ENCODE measurements around the gene LYZL1. TPM values are rescaled to one million over a fixed set of nuclear protein-coding genes. Genes with fewer than 3 reads are reported as not detected.

LYZL1 gene
- total and polyA plus RNA-seq, 9 of the 15 experiments (the other 6 are each of a cell fraction or from before 2014, with no cell fraction given) = not detected

DNA sequence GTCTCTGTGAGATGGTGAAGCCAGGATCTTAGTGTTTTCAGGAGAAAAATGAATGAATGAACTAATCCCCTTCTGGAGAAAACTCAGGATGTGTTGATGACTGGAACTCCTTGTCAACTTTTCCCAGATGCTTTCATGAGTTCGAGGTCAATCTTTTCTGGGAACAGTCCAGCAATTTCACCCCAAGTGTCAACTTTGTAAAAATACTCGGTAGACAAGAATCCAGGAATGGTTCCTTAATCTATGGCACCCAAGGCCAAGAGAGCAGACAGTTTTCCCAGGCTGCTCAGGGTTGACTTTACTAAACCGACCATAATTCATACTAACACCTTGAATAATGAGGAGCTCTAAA, 31.1 kb upstream of the LYZL1 start:
- ATAC-seq = no peak
- FAIRE-seq = no peak
- H3K79me2 ChIP-seq (ENCODE audit: control insufficient read depth, insufficient read depth, low read length) = no peaks in the 10 kb centered on the region
- POLR2A ChIA-PET = interaction anchor here (1.0 kb wide), 1 partner anchor 14 kb away, joined by 3 read pairs; no protein-coding TSS in a partner anchor
- no peak overlapping the region for H3K4me2 ChIP-seq (ENCODE audit: insufficient read depth, low read length)
- TF ChIP-seq GABPB2 (CRISPR knock-in tag; conservative IDR thresholded peaks at IDR 0.05) (no peak), PPARD (CRISPR knock-in tag; IDR thresholded peaks at IDR 0.05) (no peak), FOXA3 (CRISPR knock-in tag; conservative IDR thresholded peaks at IDR 0.05 in 1 of 2, IDR thresholded peaks at IDR 0.05 in 1 of 2) (no peak), HMGN3 (IDR thresholded peaks at IDR 0.05; ENCODE audit: borderline replicate concordance, extremely low read depth, insufficient read length, low read depth, low read length) (no peak), ZBTB8A (IDR thresholded peaks at IDR 0.05; ENCODE audit: partially characterized antibody) (no peak), ERF (CRISPR knock-in tag; IDR thresholded peaks at IDR 0.05) (no peak), TAF7 (tag; IDR thresholded peaks at IDR 0.05) (no peak), ZNF3 (CRISPR knock-in tag; IDR thresholded peaks at IDR 0.05) (no peak), TSC22D4 (tag; IDR thresholded peaks at IDR 0.05) (no peak), ZNF695 (CRISPR knock-in tag; IDR thresholded peaks at IDR 0.05) (no peak), ZNF668 (CRISPR knock-in tag; IDR thresholded peaks at IDR 0.05) (no peak), ELK3 (CRISPR knock-in tag; IDR thresholded peaks at IDR 0.05) (no peak), ZC3H4 (CRISPR knock-in tag; IDR thresholded peaks at IDR 0.05; ENCODE audit: borderline replicate concordance) (no peak)
- TF ChIP-seq, protein P1, sequence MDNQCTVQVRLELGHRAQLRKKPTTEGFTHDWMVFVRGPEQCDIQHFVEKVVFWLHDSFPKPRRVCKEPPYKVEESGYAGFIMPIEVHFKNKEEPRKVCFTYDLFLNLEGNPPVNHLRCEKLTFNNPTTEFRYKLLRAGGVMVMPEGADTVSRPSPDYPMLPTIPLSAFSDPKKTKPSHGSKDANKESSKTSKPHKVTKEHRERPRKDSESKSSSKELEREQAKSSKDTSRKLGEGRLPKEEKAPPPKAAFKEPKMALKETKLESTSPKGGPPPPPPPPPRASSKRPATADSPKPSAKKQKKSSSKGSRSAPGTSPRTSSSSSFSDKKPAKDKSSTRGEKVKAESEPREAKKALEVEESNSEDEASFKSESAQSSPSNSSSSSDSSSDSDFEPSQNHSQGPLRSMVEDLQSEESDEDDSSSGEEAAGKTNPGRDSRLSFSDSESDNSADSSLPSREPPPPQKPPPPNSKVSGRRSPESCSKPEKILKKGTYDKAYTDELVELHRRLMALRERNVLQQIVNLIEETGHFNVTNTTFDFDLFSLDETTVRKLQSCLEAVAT (IDR thresholded peaks at IDR 0.05) = no peak
- TF ChIP-seq, protein P2, sequence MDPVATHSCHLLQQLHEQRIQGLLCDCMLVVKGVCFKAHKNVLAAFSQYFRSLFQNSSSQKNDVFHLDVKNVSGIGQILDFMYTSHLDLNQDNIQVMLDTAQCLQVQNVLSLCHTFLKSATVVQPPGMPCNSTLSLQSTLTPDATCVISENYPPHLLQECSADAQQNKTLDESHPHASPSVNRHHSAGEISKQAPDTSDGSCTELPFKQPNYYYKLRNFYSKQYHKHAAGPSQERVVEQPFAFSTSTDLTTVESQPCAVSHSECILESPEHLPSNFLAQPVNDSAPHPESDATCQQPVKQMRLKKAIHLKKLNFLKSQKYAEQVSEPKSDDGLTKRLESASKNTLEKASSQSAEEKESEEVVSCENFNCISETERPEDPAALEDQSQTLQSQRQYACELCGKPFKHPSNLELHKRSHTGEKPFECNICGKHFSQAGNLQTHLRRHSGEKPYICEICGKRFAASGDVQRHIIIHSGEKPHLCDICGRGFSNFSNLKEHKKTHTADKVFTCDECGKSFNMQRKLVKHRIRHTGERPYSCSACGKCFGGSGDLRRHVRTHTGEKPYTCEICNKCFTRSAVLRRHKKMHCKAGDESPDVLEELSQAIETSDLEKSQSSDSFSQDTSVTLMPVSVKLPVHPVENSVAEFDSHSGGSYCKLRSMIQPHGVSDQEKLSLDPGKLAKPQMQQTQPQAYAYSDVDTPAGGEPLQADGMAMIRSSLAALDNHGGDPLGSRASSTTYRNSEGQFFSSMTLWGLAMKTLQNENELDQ (CRISPR knock-in tag; IDR thresholded peaks at IDR 0.05; ENCODE audit: borderline replicate concordance) = no peak
- intact Hi-C loops (cut with micrococcal nuclease) = no loop called here
- no peaks in the 10 kb centered on the region for H3K9me1 ChIP-seq (ENCODE audit: control insufficient read depth, insufficient read depth, low read length)
- peaks cover 0 to 16% of the 10 kb centered on the region in 2 experiments; a peak in 3 of 5 replicates for H3K27me3 ChIP-seq (ENCODE audit: control insufficient read depth in 2 of 2, insufficient read depth in 2 of 2, low read length in 2 of 2)
- no peak overlapping the region for H2AFZ ChIP-seq (ENCODE audit: low read depth, low read length)
- DNase-seq (ENCODE audit: extremely low read depth in 1 of 4, low spot score in 3 of 4) = no peak
- CTCF ChIA-PET (ENCODE audit: low intra/inter-chr PET ratio) = no interaction called here
- H4K20me1 ChIP-seq (replicated peaks; ENCODE audit: control insufficient read depth, insufficient read depth, low read length) = no peaks in the 10 kb centered on the region
- BruUV-seq (replicated peaks) = no TSS peak
- no peaks in the 10 kb centered on the region for H3K9me3 ChIP-seq (replicated peaks; ENCODE audit: control insufficient read depth, insufficient read depth, low read depth, low read length)
- 0% methylated on average over 3 of the region's 3 CpGs for WGBS (ENCODE audit: insufficient coverage, low coverage, missing lambda C conversion rate)
- no peak overlapping the region for H3K27ac ChIP-seq (ENCODE audit: extremely low read depth, low read depth, low read length)
- H3K4me1 ChIP-seq (replicated peaks in 1 of 2; ENCODE audit: control insufficient read depth in 2 of 2, insufficient read depth in 2 of 2, low read length in 2 of 2) = peaks cover 10 to 37% of the 10 kb centered on the region in 2 experiments
- in situ Hi-C loops (cut with MboI) = no loop called here
- no peak overlapping the region for H3K9ac ChIP-seq (ENCODE audit: insufficient read depth in 1 of 2, low read depth in 2 of 2, low read length in 2 of 2)
- H3K4me3 ChIP-seq = no peak overlapping the region
- H3K36me3 ChIP-seq (ENCODE audit: control insufficient read depth, insufficient read depth, low read length) = no peaks in the 10 kb centered on the region
